ENCODE data around the gene P4HA3. TPM values are rescaled to one million over a fixed set of nuclear protein-coding genes. Genes with fewer than 3 reads are reported as not detected.

P4HA3 gene
- total RNA-seq, 4 donors from 2014 or later: 1.4 TPM; not detected in 3

- H3K27me3 ChIP-seq: no peaks in the 10 kb centered on the region
- H3K36me3 ChIP-seq: no peaks in the 10 kb centered on the region
- TF ChIP-seq POLR2A (IDR thresholded peaks at IDR 0.05) (no peak), EP300 (IDR thresholded peaks at IDR 0.05) (no peak), CTCF (IDR thresholded peaks at IDR 0.05) (no peak)
- H3K4me1 ChIP-seq: no peaks in the 10 kb centered on the region
- no peak for DNase-seq (ENCODE audit: low spot score in 2 of 2)
- 86 to 89% methylated on average over 1 of the region's 1 CpG for WGBS, 2 donors
- no peak overlapping the region for H3K27ac ChIP-seq
- H3K9me3 ChIP-seq: no peaks in the 10 kb centered on the region
- no peak overlapping the region for H3K4me3 ChIP-seq
Measured at GRCh38 chr11:74297484-74297883, 14.0 kb downstream of the P4HA3 start.

- Histone ChIP-seq H3K27ac (no peak overlapping the region), H3K4me3 (no peak overlapping the region), H3K9me3 (no peaks in the 10 kb centered on the region), H3K27me3 (no peaks in the 10 kb centered on the region), H3K4me1 (peaks cover 0 to 3% (median 0%) of the 10 kb centered on the region in 4 donors), H3K36me3 (no peaks in the 10 kb centered on the region)
- no peak for DNase-seq (ENCODE audit: low spot score in 2 of 2)
- WGBS, 2 donors: 59% methylated on average over 4 of the region's 4 CpGs
- no peak for TF ChIP-seq CTCF (IDR thresholded peaks at IDR 0.05)
- TF ChIP-seq EP300 (IDR thresholded peaks at IDR 0.05): no peak
- TF ChIP-seq POLR2A (IDR thresholded peaks at IDR 0.05): no peak
Measured at GRCh38 chr11:74288911-74289310, 22.5 kb downstream of the P4HA3 start.

- no peak overlapping the region for H3K27ac ChIP-seq
- H3K4me3 ChIP-seq: no peak overlapping the region
- no peak for TF ChIP-seq EP300 (IDR thresholded peaks at IDR 0.05)
- TF ChIP-seq POLR2A (IDR thresholded peaks at IDR 0.05): no peak
- TF ChIP-seq CTCF (IDR thresholded peaks at IDR 0.05): no peak
- H3K27me3 ChIP-seq: no peaks in the 10 kb centered on the region
- H3K4me1 ChIP-seq: peaks cover 0 to 3% (median 0%) of the 10 kb centered on the region in 4 donors
- no peaks in the 10 kb centered on the region for H3K9me3 ChIP-seq
- H3K36me3 ChIP-seq: no peaks in the 10 kb centered on the region
- DNase-seq (ENCODE audit: low spot score in 2 of 2): no peak
- WGBS, 2 donors: 27 to 37% methylated on average over 1 of the region's 1 CpG
Measured at GRCh38 chr11:74288161-74288560, 23.3 kb downstream of the P4HA3 start.

DNA sequence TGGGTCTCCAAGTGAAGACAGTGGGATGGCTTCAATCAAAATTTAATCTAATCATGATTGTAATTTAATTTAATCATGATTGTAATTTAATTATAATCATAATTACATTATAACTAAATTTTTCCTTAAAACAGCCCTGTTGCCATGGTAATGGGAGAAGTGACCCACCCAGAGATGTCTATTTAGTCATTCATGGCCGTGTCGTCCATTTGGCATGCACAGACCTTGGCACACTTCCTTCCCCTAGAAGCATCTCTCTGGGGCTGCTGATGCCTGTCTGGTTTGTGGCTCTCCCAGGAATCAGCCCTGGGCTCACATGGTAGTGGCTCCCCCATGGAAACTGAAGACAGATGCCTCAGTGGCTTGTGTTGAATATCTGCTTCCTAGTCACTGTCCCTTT is 27.0 kb downstream of the P4HA3 start:
- TF ChIP-seq POLR2A (IDR thresholded peaks at IDR 0.05) (no peak), EP300 (IDR thresholded peaks at IDR 0.05) (no peak), CTCF (IDR thresholded peaks at IDR 0.05) (no peak)
- peaks cover 0 to 3% (median 0%) of the 10 kb centered on the region in 4 donors for H3K4me1 ChIP-seq
- no peaks in the 10 kb centered on the region for H3K9me3 ChIP-seq
- DNase-seq (ENCODE audit: low spot score in 2 of 2): no peak
- no peaks in the 10 kb centered on the region for H3K36me3 ChIP-seq
- no peaks in the 10 kb centered on the region for H3K27me3 ChIP-seq
- no peak overlapping the region for H3K4me3 ChIP-seq
- no peak overlapping the region for H3K27ac ChIP-seq
- 68 to 69% methylated on average over 2 of the region's 2 CpGs for WGBS, 2 donors

GRCh38 chr11:74283580-74284180 is 27.8 kb downstream of the P4HA3 start:
- TF ChIP-seq CTCF (IDR thresholded peaks at IDR 0.05): no peak
- TF ChIP-seq EP300 (IDR thresholded peaks at IDR 0.05): no peak
- 74 to 77% methylated on average over 3 of the region's 3 CpGs for WGBS, 2 donors
- no peaks in the 10 kb centered on the region for H3K27me3 ChIP-seq
- H3K27ac ChIP-seq: no peak overlapping the region
- no peaks in the 10 kb centered on the region for H3K9me3 ChIP-seq
- no peak for DNase-seq (ENCODE audit: low spot score in 2 of 2)
- no peak overlapping the region for H3K4me3 ChIP-seq
- H3K4me1 ChIP-seq: peaks cover 0 to 3% (median 0%) of the 10 kb centered on the region in 4 donors
- no peaks in the 10 kb centered on the region for H3K36me3 ChIP-seq
